NCI-H226 (cell line): ENCODE data around the gene TLE2.
A peak's percentile ranks its signal among the peaks of the same experiment; 100 is the strongest.

Experiments used
- DNase-seq: peaks from one replicate; pipeline ENCODE4 v3.0.0-alpha.2; 2015

TLE2 gene

GRCh38 chr19:3029065-3029923 lies at the start of gene TLE2:
TSS of gene TLE2 (minus strand) at chr19:3029280. CDS start at chr19:3028904, 376 bp downstream.
- no peak for DNase-seq

- no peak for DNase-seq
Measured at GRCh38 chr19:3075605-3076431, 46.7 kb upstream of the TLE2 start.

- no peak for DNase-seq
Measured at GRCh38 chr19:3073931-3074595, 45.0 kb upstream of the TLE2 start.

GRCh38 chr19:3073159-3073563 lies 44.1 kb upstream of the TLE2 start:
- peak; percentile 62 for DNase-seq

DNA sequence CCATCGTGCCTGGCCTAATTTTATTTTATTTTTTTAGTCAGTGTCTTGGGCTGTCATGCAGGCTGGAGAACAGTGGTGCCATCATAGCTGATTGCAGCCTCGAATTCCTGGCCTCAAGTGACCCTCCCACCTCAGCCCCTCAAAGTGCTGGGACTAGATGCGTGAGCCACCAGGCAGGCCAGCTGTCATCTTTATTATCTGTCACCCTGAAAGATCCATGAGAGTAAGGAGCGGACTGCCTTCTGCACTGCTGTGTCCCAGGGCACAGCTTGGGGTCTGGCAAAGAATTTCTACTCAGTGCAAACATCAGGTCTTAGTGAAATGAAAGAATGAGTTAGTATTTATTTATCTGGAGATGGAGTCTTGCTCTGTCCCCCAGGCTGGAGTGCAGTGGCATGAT lies 42.7 kb upstream of the TLE2 start:
- no peak for DNase-seq

- no peak for DNase-seq
Measured at GRCh38 chr19:3068071-3068470, 39.0 kb upstream of the TLE2 start.

- no peak for DNase-seq
Measured at GRCh38 chr19:3067563-3067962, 38.5 kb upstream of the TLE2 start.

- DNase-seq: no peak
Measured at GRCh38 chr19:3066482-3067049, 37.5 kb upstream of the TLE2 start.

DNA sequence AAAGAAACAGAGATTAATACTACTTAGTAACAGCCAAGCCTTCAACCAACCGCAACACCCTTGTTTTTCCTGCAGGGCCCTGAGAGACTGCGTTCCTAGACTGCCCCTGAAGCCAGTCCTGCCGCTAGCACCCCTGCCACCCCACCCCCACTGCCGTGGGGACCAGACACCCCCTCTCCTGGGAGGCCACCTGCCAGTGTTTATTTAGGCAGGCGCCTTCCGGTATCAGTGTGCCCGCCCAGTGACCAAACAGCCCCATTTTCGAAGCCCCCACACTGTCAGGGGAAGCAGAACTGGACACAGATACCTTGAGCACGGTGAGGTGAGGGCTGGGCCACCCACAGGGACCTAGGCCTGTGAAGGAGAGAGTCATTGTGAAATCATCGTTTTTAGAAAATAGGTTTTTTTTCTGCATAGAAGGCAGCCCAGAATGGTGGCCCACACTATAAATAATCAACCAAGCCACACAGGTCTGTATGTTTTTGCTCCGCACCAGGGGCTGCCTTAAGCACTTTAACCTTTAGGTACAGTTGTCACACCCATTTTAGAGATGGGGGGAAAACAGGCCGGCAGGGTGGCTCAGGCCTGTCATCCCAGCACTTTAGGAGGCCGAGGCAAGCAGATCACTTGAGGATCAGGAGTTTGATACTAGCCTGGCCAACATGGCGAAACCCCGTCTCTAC lies 36.7 kb upstream of the TLE2 start:
- no peak for DNase-seq

GRCh38 chr19:3064011-3064330 lies 34.9 kb upstream of the TLE2 start:
- no peak for DNase-seq

DNA sequence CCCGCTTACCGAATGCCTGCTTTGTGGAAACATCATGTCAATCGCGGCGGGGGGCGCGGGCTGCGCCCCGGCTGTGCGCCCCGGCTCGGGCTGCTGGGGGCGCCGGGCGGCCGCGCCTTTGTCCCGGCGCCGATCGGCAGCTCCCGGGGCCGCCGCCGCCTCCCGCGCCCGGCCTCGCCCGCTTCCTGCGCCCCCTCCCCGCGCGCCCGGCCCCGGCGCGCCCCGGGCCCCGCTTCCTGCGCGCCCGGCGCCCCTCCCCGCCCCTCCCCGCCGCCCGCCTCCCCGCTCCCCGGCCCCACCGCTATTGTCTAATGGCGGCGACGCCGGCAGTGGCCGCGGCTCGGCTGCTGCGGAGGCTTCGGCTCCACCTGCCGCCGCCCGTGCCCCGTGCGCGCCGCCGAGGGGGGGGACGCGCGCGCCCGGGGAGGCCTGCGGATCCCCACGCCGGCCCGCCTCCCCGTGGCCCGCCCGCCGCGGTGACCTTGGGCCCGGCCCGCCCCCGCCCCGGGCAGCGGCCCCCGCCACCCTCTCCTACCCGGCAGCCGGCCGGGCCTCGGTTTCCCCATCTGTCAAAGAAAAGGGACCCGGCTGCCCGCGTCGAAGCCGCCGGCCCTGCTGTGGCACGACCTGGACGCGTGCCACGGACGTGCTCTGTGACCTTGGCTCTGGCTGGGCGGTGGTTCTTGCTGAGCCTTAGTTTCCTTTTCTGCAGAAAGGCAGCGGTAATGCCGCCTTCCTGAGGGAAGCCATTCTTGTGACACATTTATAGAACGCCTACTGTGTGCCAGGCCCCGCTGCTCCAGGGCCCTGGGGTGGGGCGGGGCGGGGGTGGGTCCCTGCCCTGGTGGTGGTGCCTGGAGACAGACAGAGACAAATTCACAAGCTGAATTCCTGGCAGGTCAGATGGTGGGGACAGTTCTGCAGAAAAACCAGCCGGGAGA lies 33.4 kb upstream of the TLE2 start, which contains the start of gene TLE5:
TSS of gene TLE5 (minus strand) at position 331 of the 941 bp plus-strand sequence. CDS start at position 36, 295 bp downstream.
- peak; percentile 34 for DNase-seq

GRCh38 chr19:3061182-3062161 lies 32.4 kb upstream of the TLE2 start:
- DNase-seq: peak; percentile 38

DNA sequence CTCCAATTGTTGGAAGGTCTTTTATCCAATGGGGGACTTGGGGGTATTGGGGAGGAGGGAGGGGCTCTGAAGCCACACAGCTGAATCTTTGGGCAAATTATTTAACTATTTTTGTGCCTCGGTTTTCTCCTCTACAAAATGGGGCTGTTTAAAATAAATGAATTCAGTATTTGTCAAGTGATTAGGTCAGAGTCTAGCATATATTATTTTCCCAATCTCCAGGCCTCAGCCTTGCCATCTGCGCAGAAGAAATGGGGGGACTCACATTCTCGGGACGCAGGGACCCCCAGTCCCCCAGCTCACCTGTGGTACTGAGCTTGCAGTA lies 31.7 kb upstream of the TLE2 start:
- DNase-seq: no peak

DNA sequence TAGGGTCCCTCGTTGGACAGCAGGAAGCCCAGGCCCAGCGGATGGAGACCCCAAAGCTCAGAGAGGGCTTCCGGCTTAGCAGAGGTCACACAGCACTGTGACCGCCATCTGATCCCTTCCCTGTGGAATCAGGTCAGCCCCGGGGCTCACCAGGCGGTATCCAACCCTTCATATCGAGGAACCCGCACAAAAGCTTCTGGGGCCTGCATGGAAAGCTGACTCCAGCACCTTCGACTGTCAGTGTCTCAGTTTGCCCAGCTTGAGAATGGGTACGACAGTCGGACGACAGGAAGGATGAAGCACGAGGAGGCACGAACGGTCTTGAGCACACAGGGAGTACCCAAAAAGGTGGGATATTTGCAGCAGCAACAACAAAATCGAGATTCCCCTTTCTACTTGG lies 30.6 kb upstream of the TLE2 start:
- no peak for DNase-seq

- DNase-seq: no peak
Measured at GRCh38 chr19:3058821-3059314, 29.8 kb upstream of the TLE2 start.

DNA sequence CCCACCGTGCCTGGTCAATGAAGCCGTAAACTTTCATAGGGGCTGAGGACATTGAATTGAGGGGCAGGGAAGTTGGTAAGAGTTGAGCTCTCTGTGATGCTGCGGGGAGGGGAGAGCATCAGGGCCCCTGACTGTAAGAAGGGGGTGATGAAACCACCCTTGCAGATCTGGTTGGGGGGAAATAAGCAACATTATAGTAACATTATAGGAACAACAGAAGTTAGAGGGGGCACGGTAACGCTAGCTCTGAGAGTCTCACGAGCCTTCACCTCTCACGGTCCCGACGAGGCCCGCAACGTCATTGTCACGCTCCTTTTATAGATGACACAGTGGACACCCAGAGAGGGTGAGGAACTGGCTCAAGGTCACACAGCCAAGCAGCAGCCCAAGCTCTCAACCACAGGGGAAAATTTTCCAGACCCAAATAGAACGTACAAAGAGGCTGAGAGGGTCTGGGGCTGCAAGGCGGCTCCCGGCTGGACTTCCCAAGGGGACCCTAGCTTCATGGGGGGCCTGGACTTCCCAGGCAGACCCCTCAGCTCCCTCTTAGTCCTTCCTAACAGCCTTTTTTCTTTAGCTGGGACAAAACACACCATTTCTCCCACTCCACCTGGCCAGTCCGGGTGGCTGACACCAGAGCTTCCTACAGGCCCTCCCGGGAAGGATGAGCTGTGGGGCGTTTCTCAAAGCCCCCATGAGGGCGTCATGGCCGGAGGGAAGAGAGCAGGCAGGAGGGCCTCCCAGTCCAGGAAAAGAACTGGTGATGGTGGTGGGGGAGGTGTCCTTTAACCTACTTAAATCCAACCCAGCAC lies 29.1 kb upstream of the TLE2 start:
- no peak for DNase-seq

GRCh38 chr19:3057275-3057714 lies 28.2 kb upstream of the TLE2 start:
- DNase-seq: no peak

GRCh38 chr19:3056417-3057088 lies 27.5 kb upstream of the TLE2 start:
- DNase-seq: peak; percentile 8
